HepG2 (cell line): ENCODE data around the gene BSG. TPM values are rescaled to one million over a fixed set of nuclear protein-coding genes. Genes with fewer than 3 reads are reported as not detected.

Source experiments
- BCL3 ChIP-seq: sonication (generic); formaldehyde crosslinking; IDR thresholded peaks from 2 replicates; pipeline ENCODE4 v1.5.1; 2020; ENCODE audit warnings: mild to moderate bottlenecking, missing genetic modification reagents, moderate library complexity
- CERS6 ChIP-seq: sonication (generic); formaldehyde crosslinking; IDR thresholded peaks from 2 replicates; pipeline ENCODE4 v1.5.0; 2020; ENCODE audit warnings: missing genetic modification reagents
- CSRNP2 ChIP-seq: sonication (generic); formaldehyde crosslinking; conservative IDR thresholded peaks from 2 replicates; pipeline ENCODE4 v1.8.0; 2022; ENCODE audit warnings: low read depth, missing genetic modification reagents
- HNRNPH1 ChIP-seq: fragments of 200-400 bp; formaldehyde crosslinking; optimal IDR thresholded peaks from 2 replicates; pipeline ENCODE3; 2017; ENCODE audit warnings: mild to moderate bottlenecking, low read depth, low read length
- MIXL1 ChIP-seq: IDR thresholded peaks from 2 replicates; pipeline ENCODE4 v1.6.1; 2016
- NFKB2 ChIP-seq: sonication (generic); formaldehyde crosslinking; IDR thresholded peaks from 2 replicates; pipeline ENCODE4 v1.4.0; 2020; ENCODE audit warnings: missing genetic modification reagents, borderline replicate concordance
- PBX3 ChIP-seq: sonication (generic); formaldehyde crosslinking; IDR thresholded peaks from 2 replicates; pipeline ENCODE4 v1.8.1; 2023; ENCODE audit warnings: missing genetic modification reagents, inconsistent platforms, borderline replicate concordance
- PRDM10 ChIP-seq: sonication (generic); formaldehyde crosslinking; IDR thresholded peaks from 2 replicates; pipeline ENCODE4 v1.4.0; 2020; ENCODE audit warnings: low read depth, missing genetic modification reagents
- RXRB ChIP-seq: IDR thresholded peaks from 2 replicates; pipeline ENCODE4 v1.6.1; 2016; ENCODE audit warnings: borderline replicate concordance, missing genetic modification reagents, missing compliant biosample characterization
- SMAD9 ChIP-seq: sonication (generic); formaldehyde crosslinking; IDR thresholded peaks from 2 replicates; pipeline ENCODE4 v1.5.1; 2020; ENCODE audit warnings: mild to moderate bottlenecking, missing genetic modification reagents
- SMARCC2 ChIP-seq: fragments of 450-650 bp; IDR thresholded peaks from 2 replicates; pipeline ENCODE4 v1.6.1; 2017; ENCODE audit warnings: antibody characterized with exemption, mild to moderate bottlenecking
- TFE3 ChIP-seq: IDR thresholded peaks from 2 replicates; pipeline ENCODE4 v1.6.1; 2016
- THAP11 ChIP-seq: IDR thresholded peaks from 2 replicates; pipeline ENCODE4 v1.6.1; 2016; ENCODE audit warnings: missing biosample characterization, missing genetic modification reagents
- ZBTB21 ChIP-seq: sonication (generic); formaldehyde crosslinking; IDR thresholded peaks from 2 replicates; pipeline ENCODE4 v1.4.0; 2020; ENCODE audit warnings: missing genetic modification reagents
- ZFP62 ChIP-seq: sonication (generic); formaldehyde crosslinking; IDR thresholded peaks from 2 replicates; pipeline ENCODE4 v1.4.0; 2020; ENCODE audit warnings: missing genetic modification reagents
- ZMYM4 ChIP-seq: sonication (generic); formaldehyde crosslinking; IDR thresholded peaks from 2 replicates; pipeline ENCODE4 v1.8.1; 2023; ENCODE audit warnings: mild to moderate bottlenecking, missing genetic modification reagents
- ZNF616 ChIP-seq: sonication (generic); formaldehyde crosslinking; IDR thresholded peaks from 2 replicates; pipeline ENCODE4 v1.5.0; 2020; ENCODE audit warnings: low read depth, mild to moderate bottlenecking, missing genetic modification reagents
- ZNF75D ChIP-seq: sonication (generic); formaldehyde crosslinking; IDR thresholded peaks from 2 replicates; pipeline ENCODE4 v1.8.1; 2023; ENCODE audit warnings: missing genetic modification reagents, mild to moderate bottlenecking, borderline replicate concordance
- polyA plus RNA-seq, 8 experiments: library from polyadenylated mRNA; depleted of rRNA in 3 of 8; stranded (reverse) in 7 of 8; unstranded in 1 of 8; fragments of >200 nt; fragmentation: Illumina TruSeq in 4 of 8; extraction: Trizol in 4 of 8; gene quantifications; 2 replicates each; pipeline versions ENCODE4 v1.2.1 to v1.2.3, GENCODE V29; 2011 to 2016; ENCODE audit warnings: low read depth in 4 of 8, missing spikeins in 1 of 8, mixed read lengths in 1 of 8; ENCODE audit not compliant: insufficient read depth in 1 of 8
- total RNA-seq, 5 experiments: library from RNA; depleted of rRNA; stranded (reverse); fragments of >200 nt; fragmentation: Illumina TruSeq; extraction: Trizol; gene quantifications; 2 replicates each; pipeline ENCODE4 v1.2.3, GENCODE V29; 2016; ENCODE audit warnings: low read depth in 1 of 5

Gene BSG
- total and polyA plus RNA-seq, 2 of the 13 experiments (the other 11 are each of a cell fraction or from before 2014, with no cell fraction given): 309 to 754 TPM

GRCh38 chr19:532561-533363 is 39.6 kb upstream of the BSG start (continued):
- no peak for TF ChIP-seq PRDM10 (CRISPR knock-in tag)
- 0 out of 2 replicates have a peak, but pooled peaks have one; percentile 68 for TF ChIP-seq NFKB2
- TF ChIP-seq HNRNPH1: no peak
- TF ChIP-seq ZBTB21 (CRISPR knock-in tag): no peak
- TF ChIP-seq ZNF616 (CRISPR knock-in tag): no peak
- TF ChIP-seq SMAD9: no peak
- no peak for TF ChIP-seq ZNF75D (CRISPR knock-in tag)
- TF ChIP-seq THAP11 (CRISPR knock-in tag): peak; percentile 37
- no peak for TF ChIP-seq SMARCC2
- peak; percentile 11; the same call in 1 of the 2 replicates for TF ChIP-seq ZMYM4
- no peak for TF ChIP-seq CSRNP2
- TF ChIP-seq RXRB: no peak
- TF ChIP-seq MIXL1: no peak
- no peak for TF ChIP-seq CERS6
- 0 out of 2 replicates have a peak, but pooled peaks have one; percentile 38 for TF ChIP-seq BCL3
- no peak for TF ChIP-seq PBX3 (CRISPR knock-in tag)
- no peak for TF ChIP-seq ZFP62
- no peak for TF ChIP-seq TFE3
